ENCODE measurements around the gene TEX14. TPM values are rescaled to one million over a fixed set of nuclear protein-coding genes. Genes with fewer than 3 reads are reported as not detected.

The TEX14 gene
- total RNA-seq, 1 experiment from 2014 or later, result 0.55 TPM

- BruUV-seq (replicated peaks), result TSS peak; percentile 3
- H3K4me1 ChIP-seq (replicated peaks; ENCODE audit: insufficient read depth), result peaks cover 16% of the 10 kb centered on the region
- peak overlapping the region; percentile 82 for H3K4me2 ChIP-seq
- 0 out of 2 replicates have a peak, but pooled peaks cover 12% of the 10 kb centered on the region for H3K36me3 ChIP-seq (ENCODE audit: low read depth)
- no peaks in the 10 kb centered on the region for H3K9me2 ChIP-seq (ENCODE audit: insufficient read depth)
- intact Hi-C loops (cut with micrococcal nuclease; ENCODE audit: unreplicated experiment), result no loop called here
- TF ChIP-seq CTCF (conservative IDR thresholded peaks at IDR 0.05) (no peak), EZH2 (IDR thresholded peaks at IDR 0.05; ENCODE audit: low read depth) (no peak)
- H3K27ac ChIP-seq, result no peak overlapping the region
- peak overlapping the region; percentile 73 for H3K4me3 ChIP-seq
- no peaks in the 10 kb centered on the region for H3K9me3 ChIP-seq (ENCODE audit: insufficient read depth, low read depth)
- peak overlapping the region; percentile 85 for H2AFZ ChIP-seq
- no peaks in the 10 kb centered on the region for H3K27me3 ChIP-seq (ENCODE audit: insufficient read depth, low read depth)
- CTCF ChIA-PET, result interaction anchor here (0.6 kb wide), 1 partner anchor 529 kb away, joined by 3 read pairs; no protein-coding TSS in a partner anchor
- H4K20me1 ChIP-seq (ENCODE audit: insufficient read depth), result no peaks in the 10 kb centered on the region
- H3F3A ChIP-seq (ENCODE audit: insufficient read depth, low read depth), result peaks cover 27% of the 10 kb centered on the region
- POLR2A ChIA-PET (ENCODE audit: unreplicated experiment), result no interaction called here
- no peak for DNase-seq
- H3K79me2 ChIP-seq (ENCODE audit: low read depth), result peaks cover 3% of the 10 kb centered on the region; the same call in 1 of the 2 replicates
Observed at GRCh38 chr17:58513267-58513964, 178.4 kb downstream of the TEX14 start.

- Histone ChIP-seq H3K4me1 (replicated peaks; ENCODE audit: insufficient read depth) (peaks cover 7% of the 10 kb centered on the region), H3K27me3 (ENCODE audit: insufficient read depth, low read depth) (no peaks in the 10 kb centered on the region), H3K79me2 (ENCODE audit: low read depth) (peaks cover 3% of the 10 kb centered on the region; the same call in 1 of the 2 replicates), H3F3A (ENCODE audit: insufficient read depth, low read depth) (peaks cover 4% of the 10 kb centered on the region), H3K9me3 (ENCODE audit: insufficient read depth, low read depth) (no peaks in the 10 kb centered on the region), H3K27ac (no peak overlapping the region), H4K20me1 (ENCODE audit: insufficient read depth) (no peaks in the 10 kb centered on the region), H3K36me3 (ENCODE audit: low read depth) (0 out of 2 replicates have a peak, but pooled peaks cover 12% of the 10 kb centered on the region), H2AFZ (no peak overlapping the region), H3K9me2 (ENCODE audit: insufficient read depth) (no peaks in the 10 kb centered on the region), H3K4me3 (no peak overlapping the region), H3K4me2 (no peak overlapping the region)
- ChIA-PET CTCF (no interaction called here), POLR2A (ENCODE audit: unreplicated experiment) (no interaction called here)
- BruUV-seq (replicated peaks), result no TSS peak
- TF ChIP-seq EZH2 (IDR thresholded peaks at IDR 0.05; ENCODE audit: low read depth) (no peak), CTCF (conservative IDR thresholded peaks at IDR 0.05) (no peak)
- DNase-seq, result peak in 1 of 2 experiments; percentile 15
- intact Hi-C loops (cut with micrococcal nuclease; ENCODE audit: unreplicated experiment), result no loop called here
Observed at GRCh38 chr17:58510075-58510474, 181.8 kb downstream of the TEX14 start.

GRCh38 chr17:58508341-58509067 is 183.3 kb downstream of the TEX14 start:
- ChIA-PET CTCF (no interaction called here), POLR2A (ENCODE audit: unreplicated experiment) (no interaction called here)
- Histone ChIP-seq H3K36me3 (ENCODE audit: low read depth) (0 out of 2 replicates have a peak, but pooled peaks cover 12% of the 10 kb centered on the region), H3K4me1 (replicated peaks; ENCODE audit: insufficient read depth) (peaks cover 4% of the 10 kb centered on the region), H3K9me2 (ENCODE audit: insufficient read depth) (no peaks in the 10 kb centered on the region), H3K4me2 (no peak overlapping the region), H3K4me3 (no peak overlapping the region), H3K27me3 (ENCODE audit: insufficient read depth, low read depth) (no peaks in the 10 kb centered on the region), H3K79me2 (ENCODE audit: low read depth) (peaks cover 2% of the 10 kb centered on the region; the same call in 1 of the 2 replicates), H4K20me1 (ENCODE audit: insufficient read depth) (no peaks in the 10 kb centered on the region), H3F3A (ENCODE audit: insufficient read depth, low read depth) (no peaks in the 10 kb centered on the region), H3K27ac (no peak overlapping the region), H3K9me3 (ENCODE audit: insufficient read depth, low read depth) (no peaks in the 10 kb centered on the region), H2AFZ (no peak overlapping the region)
- intact Hi-C loops (cut with micrococcal nuclease; ENCODE audit: unreplicated experiment), result no loop called here
- TF ChIP-seq CTCF (conservative IDR thresholded peaks at IDR 0.05), result no peak
- no peak for TF ChIP-seq EZH2 (IDR thresholded peaks at IDR 0.05; ENCODE audit: low read depth)
- no TSS peak for BruUV-seq (replicated peaks)
- peak in 1 of 2 experiments; percentile 26 for DNase-seq

Measured in PC-9 (cell line).